Endothelial cell (in vitro differentiated cells): ENCODE results near the gene NFIX. TPM values are rescaled to one million over a fixed set of nuclear protein-coding genes. Genes with fewer than 3 reads are reported as not detected.

Experiments used
- DNase-seq: peaks from one replicate; pipeline ENCODE4 v3.0.0; 2021; ENCODE audit warnings: low spot score
- H3K27ac Mint-ChIP-seq: one replicate; pipeline ENCODE4 v1.8.0; 2021; ENCODE audit warnings: mixed read lengths, inconsistent platforms; ENCODE audit not compliant: unreplicated experiment
- H3K27me3 Mint-ChIP-seq: one replicate; pipeline ENCODE4 v1.8.0; 2021; ENCODE audit warnings: mild to moderate bottlenecking, moderate library complexity, mixed read lengths, inconsistent platforms; ENCODE audit not compliant: unreplicated experiment
- H3K36me3 Mint-ChIP-seq: one replicate; pipeline ENCODE4 v1.8.0; 2021; ENCODE audit warnings: mild to moderate bottlenecking, low read depth, mixed read lengths, inconsistent platforms; ENCODE audit not compliant: unreplicated experiment
- H3K4me1 Mint-ChIP-seq: one replicate; pipeline ENCODE4 v1.8.0; 2021; ENCODE audit warnings: mild to moderate bottlenecking, mixed read lengths, inconsistent platforms; ENCODE audit not compliant: unreplicated experiment
- H3K4me3 Mint-ChIP-seq: one replicate; pipeline ENCODE4 v1.8.0; 2021; ENCODE audit warnings: mild to moderate bottlenecking, mixed read lengths, inconsistent platforms; ENCODE audit not compliant: unreplicated experiment
- H3K9me3 Mint-ChIP-seq: one replicate; pipeline ENCODE4 v1.8.0; 2021; ENCODE audit warnings: mixed read lengths, inconsistent platforms; ENCODE audit not compliant: unreplicated experiment
- CTCF ChIP-seq: fragments of 200-600 bp; sonication (generic); IDR thresholded peaks from one replicate; pipeline ENCODE4 v1.5.0; 2021; ENCODE audit warnings: antibody characterized with exemption; ENCODE audit not compliant: unreplicated experiment
- total RNA-seq: library from RNA; stranded (reverse); fragmentation: NEBNext Ultra II Directional; extraction: Animal tissue kit (Norgen Biotek cat#: 25700); gene quantifications from one replicate; pipeline ENCODE4 v1.2.1, GENCODE V29; 2021; ENCODE audit not compliant: unreplicated experiment

The NFIX gene
- total RNA-seq, 1 donor from 2014 or later, result 9.9 TPM

GRCh38 chr19:13073263-13073662, 78.0 kb downstream of the NFIX start:
- no peak for TF ChIP-seq CTCF
- no peak for DNase-seq
- Mint-ChIP-seq H3K4me3 (no peak overlapping the region), H3K27me3 (peaks cover 10% of the 10 kb centered on the region), H3K4me1 (peaks cover 24% of the 10 kb centered on the region), H3K9me3 (no peaks in the 10 kb centered on the region), H3K27ac (no peak overlapping the region), H3K36me3 (peaks cover 8% of the 10 kb centered on the region)

GRCh38 chr19:13074378-13074777, 79.1 kb downstream of the NFIX start:
- no peak for DNase-seq
- Mint-ChIP-seq H3K27ac (no peak overlapping the region), H3K9me3 (no peaks in the 10 kb centered on the region), H3K4me1 (peaks cover 21% of the 10 kb centered on the region), H3K36me3 (peaks cover 8% of the 10 kb centered on the region), H3K4me3 (no peak overlapping the region), H3K27me3 (peaks cover 12% of the 10 kb centered on the region)
- TF ChIP-seq CTCF, result no peak

- peaks cover 8% of the 10 kb centered on the region for H3K36me3 Mint-ChIP-seq
- H3K4me3 Mint-ChIP-seq, result no peak overlapping the region
These were observed 81.0 kb downstream of the NFIX start for GRCh38 chr19:13076320-13076719.

GRCh38 chr19:13076787-13077186, 81.5 kb downstream of the NFIX start:
- Mint-ChIP-seq H3K27me3 (peaks cover 6% of the 10 kb centered on the region), H3K36me3 (peaks cover 8% of the 10 kb centered on the region), H3K4me3 (no peak overlapping the region), H3K9me3 (no peaks in the 10 kb centered on the region), H3K4me1 (peaks cover 4% of the 10 kb centered on the region), H3K27ac (no peak overlapping the region)
- DNase-seq, result no peak
- TF ChIP-seq CTCF, result no peak

More at GRCh38 chr19:13076320-13076719, 81.0 kb downstream of the NFIX start:
- Mint-ChIP-seq H3K27me3 (peaks cover 6% of the 10 kb centered on the region), H3K4me1 (peaks cover 4% of the 10 kb centered on the region), H3K9me3 (no peaks in the 10 kb centered on the region), H3K27ac (no peak overlapping the region)
- no peak for DNase-seq
- no peak for TF ChIP-seq CTCF

GRCh38 chr19:13077240-13077639, 82.0 kb downstream of the NFIX start:
- DNase-seq, result no peak
- Mint-ChIP-seq H3K27me3 (peaks cover 6% of the 10 kb centered on the region), H3K4me3 (no peak overlapping the region), H3K4me1 (peaks cover 5% of the 10 kb centered on the region), H3K9me3 (no peaks in the 10 kb centered on the region), H3K27ac (peak overlapping the region; percentile 30), H3K36me3 (peaks cover 8% of the 10 kb centered on the region)
- no peak for TF ChIP-seq CTCF
